HEK293T (cell line): ENCODE data around the gene FRMD1.

ENCODE experiments used
- CTCF ChIA-PET: fragments of 350-600 bp; formaldehyde crosslinking; extraction: SDS; loops from one replicate; lab custom pipeline; 2021; ENCODE audit warnings: antibody characterized with exemption, inconsistent platforms; lab: Yijun Ruan, JAX
- POLR2A ChIA-PET: fragments of 350-600 bp; formaldehyde crosslinking; extraction: SDS; loops from one replicate; lab custom pipeline; 2020; ENCODE audit warnings: antibody characterized with exemption, inconsistent platforms; lab: Yijun Ruan, JAX
- DNase-seq: peaks from one replicate; pipeline ENCODE4 v3.0.0; 2012; ENCODE audit warnings: mixed read lengths; ENCODE audit errors: extremely low spot score
- ARNT ChIP-seq: fragments of 450-650 bp; IDR thresholded peaks from 2 replicates; pipeline ENCODE4 v1.6.1; 2017; ENCODE audit warnings: mild to moderate bottlenecking
- BHLHE40 ChIP-seq: fragments of 450-650 bp; IDR thresholded peaks from 2 replicates; pipeline ENCODE4 v1.6.1; 2016; ENCODE audit warnings: mild to moderate bottlenecking, moderate library complexity, borderline replicate concordance
- CTBP1 ChIP-seq: fragments of 450-650 bp; IDR thresholded peaks from 2 replicates; pipeline ENCODE4 v1.6.1; 2016; ENCODE audit warnings: borderline replicate concordance
- ELF4 ChIP-seq: fragments of 450-650 bp; IDR thresholded peaks from 2 replicates; pipeline ENCODE4 v1.6.1; 2017; ENCODE audit warnings: antibody characterized with exemption
- FOXA1 ChIP-seq: fragments of 450-650 bp; IDR thresholded peaks from 2 replicates; pipeline ENCODE4 v1.6.1; 2016; ENCODE audit warnings: mild to moderate bottlenecking
- FOXK2 ChIP-seq: fragments of 450-650 bp; IDR thresholded peaks from 2 replicates; pipeline ENCODE4 v1.6.1; 2016; ENCODE audit warnings: mild to moderate bottlenecking
- FOXM1 ChIP-seq: fragments of 450-650 bp; IDR thresholded peaks from 2 replicates; pipeline ENCODE4 v1.6.1; 2017; ENCODE audit warnings: mild to moderate bottlenecking, borderline replicate concordance
- HDGF ChIP-seq: fragments of 450-650 bp; IDR thresholded peaks from 2 replicates; pipeline ENCODE4 v1.6.1; 2017; ENCODE audit warnings: antibody characterized with exemption, borderline replicate concordance
- L3MBTL2 ChIP-seq: fragments of 450-650 bp; conservative IDR thresholded peaks from 2 replicates; pipeline ENCODE4 v1.6.1; 2016; ENCODE audit warnings: mild to moderate bottlenecking
- LEF1 ChIP-seq: fragments of 450-650 bp; IDR thresholded peaks from 2 replicates; pipeline ENCODE4 v1.6.1; 2017; ENCODE audit warnings: mild to moderate bottlenecking, borderline replicate concordance
- NFRKB ChIP-seq: fragments of 450-650 bp; IDR thresholded peaks from 2 replicates; pipeline ENCODE4 v1.6.1; 2016; ENCODE audit warnings: mild to moderate bottlenecking, moderate library complexity
- PKNOX1 ChIP-seq: fragments of 450-650 bp; IDR thresholded peaks from 2 replicates; pipeline ENCODE4 v1.6.1; 2016
- SP1 ChIP-seq: fragments of 450-650 bp; IDR thresholded peaks from 2 replicates; pipeline ENCODE4 v1.6.1; 2017
- SUZ12 ChIP-seq: fragments of 450-650 bp; IDR thresholded peaks from 2 replicates; pipeline ENCODE4 v1.6.1; 2016; ENCODE audit warnings: mild to moderate bottlenecking
- TARDBP ChIP-seq: fragments of 450-650 bp; IDR thresholded peaks from 2 replicates; pipeline ENCODE4 v1.6.1; 2016
- ZNF384 ChIP-seq: fragments of 450-650 bp; IDR thresholded peaks from 2 replicates; pipeline ENCODE4 v1.6.1; 2016

The FRMD1 gene

DNA sequence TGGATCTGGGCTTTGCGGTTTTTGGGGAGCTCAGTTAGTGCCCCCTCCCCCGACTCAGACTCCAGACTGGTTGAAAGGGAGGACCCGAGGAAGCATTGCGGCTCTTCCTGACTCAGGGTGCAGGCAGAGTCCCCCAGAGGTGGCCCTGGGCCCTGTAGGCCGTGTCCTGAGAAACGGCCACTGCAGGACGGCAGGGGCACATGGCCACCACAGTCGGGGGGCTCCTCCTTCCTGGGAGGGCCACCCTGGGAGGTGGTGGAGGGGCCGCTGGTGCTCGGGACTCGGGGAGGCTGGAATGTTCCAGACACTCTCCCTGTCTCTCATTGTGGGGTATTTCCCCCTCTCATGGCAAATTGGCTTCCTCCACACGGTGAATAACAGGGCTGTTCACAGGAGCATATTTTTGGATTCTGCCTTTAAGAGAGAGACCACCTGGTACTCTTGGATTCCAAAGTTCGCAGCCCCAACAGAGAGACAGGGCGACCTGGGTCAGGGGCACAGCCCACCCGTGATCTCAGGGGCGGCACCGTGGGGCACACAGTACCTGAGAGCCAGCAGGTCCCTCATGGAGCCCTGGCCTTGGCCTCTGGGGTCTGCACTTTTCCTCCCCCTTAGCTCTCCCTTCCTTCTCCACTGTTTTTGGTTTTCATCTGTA is 35.7 kb downstream of the FRMD1 start:
- CTCF ChIA-PET = no interaction called here
- POLR2A ChIA-PET = no interaction called here
- TF ChIP-seq ARNT (no peak), NFRKB (no peak), FOXK2 (no peak), PKNOX1 (no peak), CTBP1 (no peak), ELF4 (no peak), SP1 (no peak), HDGF (no peak)
- DNase-seq = no peak

- no peak for TF ChIP-seq HDGF
- no peak for TF ChIP-seq L3MBTL2
- DNase-seq = no peak
- POLR2A ChIA-PET = no interaction called here
- CTCF ChIA-PET = interaction anchor here (1.3 kb wide), 1 partner anchor 83 kb away, joined by 4 read pairs; no protein-coding TSS in a partner anchor
These were observed 36.4 kb downstream of the FRMD1 start for GRCh38 chr6:168042426-168043192.

GRCh38 chr6:168041928-168042327 is 37.1 kb downstream of the FRMD1 start:
- ChIA-PET POLR2A (no interaction called here), CTCF (interaction anchor here (1.3 kb wide), 1 partner anchor 82 kb away, joined by 4 read pairs; no protein-coding TSS in a partner anchor)
- TF ChIP-seq BHLHE40 (no peak), LEF1 (no peak), HDGF (no peak), FOXA1 (no peak), SUZ12 (no peak), SP1 (no peak), ELF4 (no peak), L3MBTL2 (no peak), CTBP1 (no peak), FOXM1 (no peak), ZNF384 (no peak), TARDBP (no peak), ARNT (no peak), PKNOX1 (no peak), NFRKB (no peak), FOXK2 (no peak)
- DNase-seq = no peak

GRCh38 chr6:168040856-168041496 is 38.0 kb downstream of the FRMD1 start:
- CTCF ChIA-PET = no interaction called here
- POLR2A ChIA-PET = no interaction called here

DNA sequence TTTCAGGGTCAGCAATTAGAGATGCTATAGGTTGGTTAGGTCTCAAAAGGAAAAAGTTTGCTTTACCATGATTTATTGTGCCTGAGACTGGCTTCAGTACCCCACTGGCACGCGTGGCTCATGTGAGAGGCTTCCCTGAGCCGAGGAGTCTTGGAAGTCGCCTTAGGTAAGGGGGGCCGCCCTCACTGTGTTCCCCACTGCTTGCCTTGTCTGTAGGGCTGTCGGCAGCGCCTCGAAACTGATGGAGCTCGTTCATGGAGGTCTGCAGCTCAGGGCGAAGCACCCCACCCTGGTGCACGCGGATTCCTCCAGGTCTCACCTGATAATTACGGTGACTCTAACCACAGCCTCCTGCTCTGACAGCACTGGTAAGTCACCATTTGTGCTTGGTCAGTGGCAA is 39.2 kb downstream of the FRMD1 start:
- ChIA-PET CTCF (no interaction called here), POLR2A (no interaction called here)
- TF ChIP-seq NFRKB (no peak), PKNOX1 (no peak), BHLHE40 (no peak), SP1 (no peak), FOXM1 (no peak), HDGF (no peak), FOXK2 (no peak), ELF4 (no peak), SUZ12 (no peak), L3MBTL2 (no peak), FOXA1 (no peak), ARNT (no peak), LEF1 (no peak), ZNF384 (no peak)
- no peak for DNase-seq

More at GRCh38 chr6:168040856-168041496, 38.0 kb downstream of the FRMD1 start:
- DNase-seq = no peak
- TF ChIP-seq NFRKB (no peak), PKNOX1 (no peak), HDGF (no peak), SP1 (no peak), CTBP1 (no peak), BHLHE40 (no peak), TARDBP (no peak), LEF1 (no peak), FOXK2 (no peak)
